Erythroblast (primary cell): ENCODE measurements around the gene TTF1.

Experiments
- GATA1 ChIP-seq: IDR thresholded peaks from 2 replicates; pipeline ENCODE4 v1.6.1; 2011; ENCODE audit warnings: low read depth, mild to moderate bottlenecking, control low read depth, low read length, moderate library complexity
- POLR2A ChIP-seq: IDR thresholded peaks from 2 replicates; pipeline ENCODE4 v1.6.1; 2011; ENCODE audit warnings: mild to moderate bottlenecking, low read length

GRCh38 chr9:132401824-132402223 lies 4.8 kb downstream of the TTF1 start:
- TF ChIP-seq POLR2A (no peak), GATA1 (no peak)
